ENCODE measurements around the gene APOOL.

- no peak for TF ChIP-seq CTCF (IDR thresholded peaks at IDR 0.05)
- no peak for TF ChIP-seq POLR2A (IDR thresholded peaks at IDR 0.05)
Measured at GRCh38 chrX:85004255-85004654, 578 bp downstream of the APOOL start.
